ENCODE data around the gene PTBP1.

DNA sequence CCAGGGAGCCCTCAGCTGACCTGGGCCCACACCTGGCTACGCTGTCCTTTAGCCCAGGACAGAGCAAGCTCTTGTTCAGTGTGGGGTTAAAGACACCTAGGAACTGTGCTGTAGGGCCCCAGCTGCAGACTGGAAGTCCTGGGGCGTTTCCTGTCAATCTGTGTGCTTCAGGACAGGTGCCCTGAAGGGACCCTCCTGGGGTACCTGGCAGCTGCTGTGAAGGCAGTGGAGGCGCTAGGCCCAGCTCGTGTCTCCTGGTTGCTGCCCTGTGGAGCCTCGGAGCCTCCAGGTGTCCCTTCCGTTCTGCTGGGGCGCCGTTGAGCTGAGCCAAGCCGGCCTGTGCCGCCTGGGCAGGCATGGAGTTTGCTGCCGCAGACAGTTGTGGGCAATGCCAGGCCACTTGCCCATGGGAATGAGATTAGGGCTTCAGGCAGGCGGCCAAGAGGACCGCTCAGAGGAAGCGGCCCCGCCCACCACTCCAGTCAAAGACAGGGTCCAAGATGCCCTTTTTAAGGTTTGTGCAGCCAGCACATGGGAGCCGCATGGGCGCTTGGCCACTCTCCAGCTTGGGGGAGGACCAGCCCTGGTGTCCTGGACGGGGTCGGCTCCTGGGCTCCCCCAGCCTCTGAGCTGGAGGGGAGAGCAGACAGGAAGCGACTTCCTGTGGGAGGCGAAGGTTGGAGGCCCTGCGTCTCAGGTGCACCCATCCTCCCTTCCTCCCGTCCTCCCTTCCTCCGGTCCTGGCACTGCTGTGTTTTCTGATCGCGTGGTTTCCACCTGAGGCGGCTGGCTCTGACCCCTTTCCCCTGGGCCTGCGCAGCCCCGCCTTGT is 4.0 kb downstream of the PTBP1 start:
- TF ChIP-seq SUZ12 (IDR thresholded peaks at IDR 0.05; ENCODE audit: extremely low read depth, insufficient read depth, insufficient read length) (no peak), ZNF274 (IDR thresholded peaks at IDR 0.05; ENCODE audit: low read depth, low read length) (no peak), YY1 (IDR thresholded peaks at IDR 0.05; ENCODE audit: insufficient read depth, insufficient read length) (no peak)
